CD4-positive, alpha-beta T cell treated with Interleukin-21 for 1 hour (primary cell): ENCODE measurements around the gene SASH3.

Experiments
- DNase-seq: peaks from one replicate; pipeline ENCODE4 v3.0.0-alpha.2; 2020

Gene SASH3

DNA sequence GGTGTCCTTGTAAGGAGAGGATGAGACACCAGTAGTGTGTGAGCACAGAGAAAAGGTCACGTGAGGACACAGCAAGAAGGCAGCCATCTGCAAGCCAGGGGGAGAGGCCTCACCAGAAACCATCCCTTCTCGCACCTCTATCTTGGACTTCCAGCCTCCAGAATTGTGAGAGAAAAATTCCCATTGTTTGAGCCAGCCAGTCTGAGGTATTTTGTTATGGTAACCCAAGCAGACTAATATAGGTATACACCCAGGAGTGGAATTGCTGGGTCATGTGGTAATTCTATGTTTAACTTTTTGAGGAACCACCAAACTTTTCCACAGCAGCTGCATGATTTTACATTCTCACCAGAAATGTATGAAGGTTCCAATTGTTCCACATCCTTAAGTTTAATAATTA lies 38.4 kb downstream of the SASH3 start:
- no peak for DNase-seq

DNA sequence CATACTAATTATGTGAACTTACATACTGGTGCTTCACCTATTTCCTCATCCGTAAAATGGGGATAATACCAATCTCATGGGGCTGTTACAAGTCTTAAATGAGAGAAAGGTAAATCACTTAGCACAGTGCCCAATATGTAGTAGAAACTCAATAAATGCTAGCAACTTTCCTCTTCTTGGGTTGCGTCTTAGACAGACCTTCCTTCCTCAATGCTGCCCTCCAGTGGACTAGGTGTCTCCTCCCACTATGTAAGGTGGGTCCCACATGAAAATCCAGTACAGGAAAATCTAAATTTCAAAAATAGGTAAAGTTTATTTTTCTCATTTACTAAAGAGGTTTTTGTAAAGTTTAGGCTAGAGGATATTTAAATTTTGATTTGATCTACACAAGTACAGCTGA lies 43.4 kb downstream of the SASH3 start:
- peak; percentile 65 for DNase-seq

DNA sequence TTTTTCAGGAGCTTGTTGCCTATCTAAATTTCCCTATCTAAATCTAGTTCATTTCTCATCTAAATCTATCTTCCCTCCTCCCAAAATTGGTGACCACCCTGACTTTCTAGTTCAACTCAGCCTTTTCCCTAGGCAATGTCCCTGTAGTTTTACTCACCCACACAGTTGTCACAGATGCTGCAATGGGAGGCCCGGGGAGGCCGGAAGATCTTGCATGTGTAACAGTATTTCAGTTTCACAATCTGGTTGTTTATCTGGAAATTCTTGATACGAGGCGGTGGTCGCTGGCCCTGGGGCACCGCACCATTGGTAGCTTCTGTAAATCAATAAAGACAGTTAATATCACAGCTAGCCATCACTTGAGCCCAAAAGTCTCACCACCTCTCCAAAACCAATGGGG lies 43.8 kb downstream of the SASH3 start:
- no peak for DNase-seq

DNA sequence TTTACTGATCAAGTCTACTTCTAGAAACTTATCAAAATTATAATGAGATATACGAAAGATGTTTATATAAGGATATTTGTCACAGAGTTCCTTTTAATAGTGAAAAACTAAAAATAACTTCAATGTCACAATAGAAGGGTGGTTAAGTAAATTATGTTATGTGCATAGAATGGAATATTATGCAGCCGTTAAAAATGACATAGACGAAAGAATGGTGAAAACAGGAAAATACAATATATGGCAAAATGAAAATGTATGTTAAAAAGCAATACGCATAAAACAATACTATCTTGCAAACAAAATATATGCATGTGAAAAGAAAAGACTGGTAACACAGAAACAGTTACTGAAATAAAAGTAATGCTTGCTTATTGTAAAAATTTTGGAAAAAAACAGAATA lies 44.9 kb downstream of the SASH3 start:
- no peak for DNase-seq

DNA sequence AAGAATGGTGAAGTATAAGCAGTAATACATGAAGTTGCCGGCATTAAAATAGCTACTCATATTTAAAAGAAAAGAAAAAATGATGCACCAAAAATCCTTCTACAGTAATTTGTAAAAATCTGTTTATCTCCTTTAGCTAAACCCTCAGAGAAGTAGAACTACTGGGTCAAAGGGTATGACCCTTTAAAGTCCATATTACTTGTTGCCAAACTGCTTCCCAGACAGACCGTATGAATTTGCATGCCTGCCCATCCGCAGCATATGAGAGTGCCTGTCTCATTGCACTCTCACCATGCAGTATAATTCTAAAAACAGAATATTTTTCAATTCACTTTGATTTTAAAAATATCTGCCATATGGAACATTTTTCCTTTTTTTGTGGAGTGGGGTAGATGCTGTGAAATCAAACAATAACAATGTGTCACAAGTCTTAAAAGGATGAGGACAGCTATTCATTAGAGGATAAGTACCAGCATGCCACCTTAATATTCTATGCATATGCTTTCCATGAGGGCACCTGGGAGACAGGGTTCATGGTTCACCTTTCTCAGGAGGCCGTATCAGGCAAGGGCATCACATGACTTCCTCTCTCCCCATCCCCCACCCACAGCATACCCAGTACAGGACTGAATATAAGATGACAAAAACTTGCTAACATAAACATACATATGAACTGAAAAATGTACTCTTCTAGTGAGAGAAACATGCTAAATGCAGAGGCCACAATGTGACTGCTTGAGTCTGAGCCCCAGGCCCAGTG lies 46.2 kb downstream of the SASH3 start:
- peak; percentile 19 for DNase-seq

DNA sequence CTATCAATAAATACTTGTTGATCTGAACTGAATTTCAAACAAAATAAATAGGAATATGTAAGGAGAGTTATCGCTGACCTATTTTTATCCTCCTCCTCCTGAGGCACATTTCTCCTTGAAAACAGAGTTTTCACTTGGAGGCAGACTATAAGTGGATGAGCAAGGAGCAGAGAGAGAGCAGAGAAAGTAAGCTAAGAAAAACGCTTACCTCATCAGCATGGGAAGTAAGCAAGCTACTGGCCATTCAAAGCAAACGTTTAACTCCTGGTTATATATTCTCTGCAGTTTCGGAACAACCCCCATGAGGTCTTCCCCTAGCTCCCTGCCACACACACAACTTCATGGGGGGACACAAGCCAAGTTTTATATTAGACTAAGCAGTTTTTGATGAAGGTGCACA lies 50.7 kb downstream of the SASH3 start:
- no peak for DNase-seq

DNA sequence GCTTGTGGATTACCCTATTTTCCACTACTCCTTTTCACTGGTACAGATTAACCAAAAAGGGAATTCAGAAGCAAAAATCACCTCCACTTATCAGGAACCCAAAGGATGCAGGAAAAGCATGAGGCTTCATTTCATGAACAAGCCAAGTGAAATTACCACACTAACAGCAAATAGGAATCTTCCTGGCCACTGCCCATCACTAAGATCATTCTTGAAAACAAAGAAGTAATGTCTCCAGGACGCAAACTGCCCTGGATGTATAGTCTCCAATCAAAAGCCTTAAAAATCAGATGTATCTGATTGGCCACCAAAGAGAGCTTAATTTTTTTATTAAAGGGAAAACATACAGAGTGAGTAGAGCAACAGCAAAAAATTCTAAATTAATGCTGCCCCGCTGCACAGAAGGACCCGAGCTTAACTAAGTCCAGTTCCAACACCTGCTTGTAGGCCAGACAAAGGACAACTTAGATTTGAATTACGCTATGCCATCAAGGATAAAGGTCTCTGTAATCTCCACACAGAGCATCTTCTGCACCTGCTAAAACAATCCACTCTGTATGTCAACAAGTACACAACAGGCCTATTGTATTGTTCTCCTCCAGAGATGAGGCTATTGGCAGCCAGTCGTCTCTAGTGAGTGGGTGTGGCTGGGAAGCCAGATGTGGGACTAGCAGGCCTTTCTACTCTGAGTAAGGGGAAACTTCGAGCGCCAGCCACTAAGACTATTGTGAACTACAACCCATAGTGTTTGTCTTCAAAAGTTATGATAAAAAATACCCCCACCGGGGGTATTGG lies 51.5 kb downstream of the SASH3 start:
- DNase-seq = no peak

DNA sequence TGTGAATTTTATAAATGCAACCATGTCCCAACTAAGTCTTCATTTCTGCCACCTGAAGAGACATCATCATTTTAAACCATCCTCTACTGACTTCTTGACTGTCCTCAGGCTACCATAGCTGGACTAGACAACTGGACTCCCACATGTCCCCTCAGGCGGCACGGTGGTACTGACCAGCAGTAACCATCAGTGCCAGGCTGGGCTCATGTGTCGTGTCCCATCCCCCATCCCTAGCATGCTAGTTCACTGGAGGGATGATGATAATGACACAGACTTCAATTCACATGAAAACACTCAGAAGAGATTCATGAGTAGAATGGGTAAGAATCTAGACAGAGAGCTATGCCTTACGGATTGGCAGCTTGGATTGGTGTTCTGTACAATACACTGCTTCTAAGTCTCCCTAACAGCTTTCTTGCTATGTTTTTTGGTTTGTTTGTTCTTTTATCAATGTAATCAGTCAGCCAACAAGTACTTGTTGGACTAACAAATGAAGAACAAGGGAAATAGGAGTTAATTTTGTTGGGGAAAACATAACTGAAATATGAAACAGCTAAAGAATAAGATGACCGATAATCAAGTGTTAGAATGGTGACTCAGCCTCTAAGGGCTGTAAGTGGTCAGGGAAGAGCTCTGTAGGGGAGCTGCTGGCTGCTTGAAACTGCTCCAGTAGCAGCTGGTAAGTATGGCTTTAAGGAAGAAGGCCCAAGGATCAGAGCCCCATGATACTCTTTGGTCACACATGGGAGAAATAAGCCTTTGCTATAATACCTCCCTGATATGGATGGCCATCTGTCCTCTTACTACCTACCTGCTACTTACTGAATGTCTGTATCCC lies 53.6 kb downstream of the SASH3 start:
- DNase-seq = no peak

DNA sequence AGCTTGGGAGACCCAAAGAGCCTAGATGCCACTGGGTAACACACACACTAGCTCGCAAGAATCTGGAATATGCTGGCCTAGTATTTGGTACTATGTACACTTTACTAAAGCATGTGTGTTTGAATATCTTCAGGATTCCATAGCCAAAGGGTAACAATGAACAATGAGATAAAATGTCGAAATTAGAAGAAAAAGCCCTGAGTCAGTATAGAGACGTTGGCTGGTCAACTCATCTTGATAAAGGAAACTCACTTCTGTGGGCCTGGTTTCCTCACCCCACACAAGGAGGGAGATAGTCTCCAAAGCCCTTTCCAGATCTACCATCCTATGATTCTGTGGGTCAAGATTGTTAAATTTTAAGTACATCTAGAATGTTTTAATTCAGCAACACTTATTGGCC lies 57.1 kb downstream of the SASH3 start:
- no peak for DNase-seq

DNA sequence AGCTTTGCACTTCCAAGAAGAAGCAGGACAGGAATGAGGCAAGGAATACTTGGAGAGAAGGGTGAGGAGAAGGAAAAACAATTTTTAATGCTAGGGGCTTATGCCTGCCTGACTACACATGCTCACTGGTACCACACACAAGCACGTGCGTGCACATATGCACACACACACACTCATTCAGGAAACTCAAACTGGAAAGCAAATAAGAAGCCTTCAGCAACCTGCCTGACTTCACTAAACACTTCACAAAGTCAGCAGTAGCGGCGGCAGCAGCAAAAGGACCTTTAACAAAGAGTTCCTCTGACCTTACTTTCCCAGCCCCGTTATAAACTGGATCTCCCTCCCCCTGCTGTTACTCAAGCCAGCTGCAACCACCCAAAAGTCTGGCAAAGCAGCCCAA lies 60.6 kb downstream of the SASH3 start:
- no peak for DNase-seq

DNA sequence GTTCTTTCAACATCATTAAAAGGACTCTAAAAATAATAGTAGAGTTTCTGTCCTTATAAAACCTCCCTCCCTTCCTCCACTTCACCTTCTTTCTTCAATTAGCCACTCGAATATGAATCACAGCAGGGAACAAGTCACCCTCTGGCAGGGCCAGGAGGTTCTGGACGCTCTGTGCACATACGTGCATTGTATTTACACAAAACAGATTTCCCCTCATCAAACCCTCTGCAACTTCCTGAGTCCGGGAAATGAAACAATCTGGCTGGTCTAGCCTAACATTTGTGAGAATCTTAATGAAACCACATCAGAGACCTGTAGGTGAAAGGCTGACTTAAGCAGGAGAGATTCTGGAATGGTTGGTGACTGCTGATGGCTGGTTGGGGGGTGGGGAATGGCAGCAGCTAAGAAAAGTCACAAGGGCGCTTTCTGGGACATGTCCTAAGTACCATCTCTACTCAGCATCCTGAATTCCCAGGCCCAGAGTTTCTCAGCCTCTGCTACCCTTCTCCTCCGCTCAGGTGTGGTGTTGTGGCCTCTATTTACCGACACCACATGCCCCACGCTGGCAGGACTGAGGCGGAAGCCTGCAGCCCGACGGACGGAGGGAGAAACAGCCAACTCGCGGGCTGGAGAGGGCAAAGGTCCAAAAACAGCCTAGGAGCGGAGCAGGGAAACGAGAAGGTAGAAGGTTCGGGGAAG lies 62.9 kb downstream of the SASH3 start:
- DNase-seq = no peak

DNA sequence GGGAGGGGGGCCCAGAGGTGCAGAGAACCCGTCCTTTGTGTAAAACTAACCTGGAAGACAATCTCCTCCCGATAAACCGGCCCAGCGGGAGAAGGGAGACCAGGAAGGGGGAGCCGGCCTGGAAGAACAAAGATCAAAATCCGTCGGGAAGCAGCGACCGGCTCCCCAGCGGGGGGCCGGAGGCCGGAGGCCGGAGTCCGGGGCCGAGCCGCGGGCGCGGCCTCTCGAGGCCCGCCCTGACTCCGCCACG lies 63.4 kb downstream of the SASH3 start:
- no peak for DNase-seq

DNA sequence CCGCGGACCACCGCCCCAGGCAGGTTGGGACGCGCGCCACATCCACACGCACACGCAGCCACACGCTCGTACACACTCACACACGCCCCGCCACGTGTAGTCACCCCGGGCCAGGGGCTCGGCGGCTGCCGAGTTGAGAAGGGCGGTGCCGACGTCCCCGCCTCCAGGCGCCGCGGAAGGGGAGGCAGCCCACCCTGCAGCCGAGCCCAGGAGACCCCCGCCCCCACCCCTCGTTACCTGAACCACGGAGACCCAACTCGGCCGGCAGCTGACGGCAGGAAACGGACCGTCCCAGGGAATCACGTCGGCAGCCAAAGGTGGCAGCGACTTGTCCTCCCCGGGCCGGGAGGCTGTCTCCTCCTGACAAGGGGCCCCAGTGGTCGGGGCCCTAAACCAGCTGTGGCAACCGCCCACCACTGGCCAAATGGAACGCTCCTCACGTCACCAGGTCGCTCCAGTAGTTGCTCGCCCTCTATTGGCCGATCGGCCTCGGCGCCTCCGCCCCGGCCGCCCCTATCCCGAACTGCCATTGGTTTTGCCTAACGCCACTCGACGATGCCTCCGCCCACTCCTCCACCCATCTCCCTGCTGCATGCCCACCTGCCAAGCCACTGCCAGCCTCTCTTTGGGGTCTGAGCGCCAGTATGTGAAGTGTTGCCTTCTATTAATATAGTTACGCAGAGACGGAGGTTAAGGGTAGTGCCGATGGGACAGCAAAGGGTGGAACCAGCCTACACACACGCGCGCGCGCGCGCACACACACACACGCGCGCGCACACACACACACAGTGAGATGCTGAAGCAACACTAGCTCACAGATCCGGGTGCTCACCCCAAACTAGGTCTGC lies 63.9 kb downstream of the SASH3 start, which contains the start of gene ZDHHC9:
Gene ZDHHC9 (minus strand): TSS at position 428 of the 848 bp plus-strand sequence. CDS start 1,941 bp downstream, outside the sequence.
- DNase-seq = peak; percentile 89
